CD4-positive, alpha-beta T cell treated with Interleukin-12 subunit alpha and Interleukin-12 subunit beta, for 1 hour (primary cell): ENCODE data around the gene NPL.

Source experiments
- DNase-seq: peaks from one replicate; pipeline ENCODE4 v3.0.0-alpha.2; 2020

NPL gene

GRCh38 chr1:182875889-182876288 lies 86.3 kb downstream of the NPL start:
- no peak for DNase-seq

GRCh38 chr1:182877331-182877730 lies 87.8 kb downstream of the NPL start:
- DNase-seq: no peak

DNA sequence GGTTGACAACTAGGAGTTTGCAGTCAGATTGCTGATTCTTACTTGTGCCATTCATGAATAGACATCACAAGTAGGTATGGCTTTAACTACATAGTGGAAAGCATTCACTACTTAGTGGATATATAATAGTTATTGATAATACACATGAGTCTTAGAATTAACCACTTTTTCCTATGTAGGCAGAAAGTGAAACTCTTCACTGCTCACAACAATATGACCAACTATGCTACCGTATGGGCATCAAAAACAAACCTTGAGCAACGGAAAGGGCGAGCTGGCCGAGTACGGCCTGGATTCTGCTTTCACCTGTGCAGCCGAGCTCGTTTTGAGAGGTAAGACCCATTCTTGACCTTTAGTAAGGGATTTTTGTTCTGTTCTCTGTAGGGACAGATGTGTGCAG lies 88.3 kb downstream of the NPL start:
- no peak for DNase-seq
